CD4-positive, alpha-beta T cell (primary cell): ENCODE data around the gene BICD1. TPM values are rescaled to one million over a fixed set of nuclear protein-coding genes. Genes with fewer than 3 reads are reported as not detected.

ENCODE experiments used
- ATAC-seq: fragments of 200-7000 bp; cut with Tn5 transposase; one replicate; pipeline ENCODE4 v1.10.0; 2022; ENCODE audit warnings: mild to moderate bottlenecking; ENCODE audit not compliant: poor library complexity
- CTCF ChIA-PET: fragments of 350-600 bp; sonication (Branson Sonifier 250); formaldehyde crosslinking; loops from one replicate; lab custom pipeline; 2021; ENCODE audit warnings: antibody characterized with exemption, inconsistent platforms; lab: Charles Lee
- POLR2A ChIA-PET: fragments of 350-600 bp; sonication (Branson Sonifier 250); formaldehyde crosslinking; loops from one replicate; lab custom pipeline; 2021; ENCODE audit warnings: antibody characterized with exemption, inconsistent platforms; lab: Charles Lee
- DNase-seq, 14 experiments: peaks; one replicate each; pipeline ENCODE4 v3.0.0-alpha.2; 2013 to 2020; ENCODE audit warnings: mixed read lengths in 2 of 14
- H3K27ac ChIP-seq, 2 donors: one replicate each; pipeline versions ENCODE4 v1.5.1 to v1.7.0; 2013; ENCODE audit warnings: low read length in 2 of 2, low read depth in 1 of 2, mild to moderate bottlenecking in 1 of 2
- H3K27me3 ChIP-seq, 2 experiments: 1 replicate in 1 of 2; 2 replicates in 1 of 2; pipeline versions ENCODE4 v1.6.1 to v1.7.0; 2013; ENCODE audit warnings: low read length in 2 of 2, control low read depth in 1 of 2, mild to moderate bottlenecking in 1 of 2, moderate library complexity in 1 of 2; ENCODE audit not compliant: insufficient read depth in 2 of 2, control insufficient read depth in 1 of 2
- H3K36me3 ChIP-seq: one replicate; pipeline ENCODE4 v1.6.1; 2013; ENCODE audit warnings: low read length, control low read depth; ENCODE audit not compliant: insufficient read depth
- H3K4me1 ChIP-seq: one replicate; pipeline ENCODE4 v1.6.1; 2013; ENCODE audit warnings: low read length, control low read depth; ENCODE audit not compliant: insufficient read depth
- H3K4me3 ChIP-seq: one replicate; pipeline ENCODE4 v1.5.1; 2013; ENCODE audit warnings: mild to moderate bottlenecking, low read length, moderate library complexity
- H3K9me3 ChIP-seq, 2 experiments: 1 replicate in 1 of 2; 2 replicates in 1 of 2; pipeline versions ENCODE4 v1.6.1 to v1.7.0; 2013; ENCODE audit warnings: low read length in 2 of 2, mild to moderate bottlenecking in 2 of 2, control low read depth in 1 of 2, moderate library complexity in 1 of 2; ENCODE audit not compliant: control insufficient read depth in 1 of 2, insufficient read depth in 1 of 2
- H3K27ac Mint-ChIP-seq: one replicate; pipeline ENCODE4 v1.8.0; 2020; ENCODE audit warnings: mixed read lengths
- H3K27me3 Mint-ChIP-seq: one replicate; pipeline ENCODE4 v1.8.0; 2021; ENCODE audit warnings: mixed read lengths
- H3K36me3 Mint-ChIP-seq: one replicate; pipeline ENCODE4 v1.8.0; 2021; ENCODE audit warnings: low read depth, mixed read lengths
- H3K4me1 Mint-ChIP-seq: one replicate; pipeline ENCODE4 v1.8.0; 2021; ENCODE audit warnings: low read depth, mixed read lengths
- H3K4me3 Mint-ChIP-seq: one replicate; pipeline ENCODE4 v1.8.0; 2020; ENCODE audit warnings: mild to moderate bottlenecking, mixed read lengths
- H3K9me3 Mint-ChIP-seq: one replicate; pipeline ENCODE4 v1.8.0; 2020; ENCODE audit warnings: mixed read lengths
- intact Hi-C, 2 experiments: fragments of 100-400 bp; cut with DNase I in 1 of 2; cut with micrococcal nuclease in 1 of 2; formaldehyde crosslinking; loops; one replicate each; pipeline versions ENCODE4 v1.15.1 to v1.9.0; 2023 to 2025; cut with DNase I, micrococcal nuclease
- total RNA-seq, 174 experiments: library from RNA in 2 of 174; stranded (reverse) in 2 of 174; gene quantifications; one replicate each; pipeline ENCODE4 v1.2.3 and lab custom pipeline; 2021 to 2026
- TF ChIP-seq, protein P1 (sequence below): fragments of 200-600 bp; IDR thresholded peaks from one replicate; pipeline ENCODE4 v1.8.0; 2022; ENCODE audit warnings: antibody characterized with exemption, mild to moderate bottlenecking

The BICD1 gene
- total RNA-seq, 2 experiments from 2014 or later = 13.5 to 14.3 TPM

- H3K9me3 Mint-ChIP-seq = peaks cover 12% of the 10 kb centered on the region
- Histone ChIP-seq H3K36me3 (no peaks in the 10 kb centered on the region), H3K4me1 (no peaks in the 10 kb centered on the region), H3K27me3 (no peaks in the 10 kb centered on the region), H3K9me3 (no peaks in the 10 kb centered on the region), H3K27ac (no peak overlapping the region), H3K4me3 (no peak overlapping the region)
- H3K4me3 Mint-ChIP-seq = no peak overlapping the region
- H3K27me3 Mint-ChIP-seq = peaks cover 16% of the 10 kb centered on the region
- no peaks in the 10 kb centered on the region for H3K36me3 Mint-ChIP-seq
- ChIA-PET CTCF (interaction anchor here (0.7 kb wide), 1 partner anchor 906 kb away, joined by 3 read pairs; no protein-coding TSS in a partner anchor), POLR2A (no interaction called here)
- DNase-seq (no peak), ATAC-seq (no peak)
- H3K27ac Mint-ChIP-seq = no peak overlapping the region
- intact Hi-C loops = no loop called here
- TF ChIP-seq, protein P1, sequence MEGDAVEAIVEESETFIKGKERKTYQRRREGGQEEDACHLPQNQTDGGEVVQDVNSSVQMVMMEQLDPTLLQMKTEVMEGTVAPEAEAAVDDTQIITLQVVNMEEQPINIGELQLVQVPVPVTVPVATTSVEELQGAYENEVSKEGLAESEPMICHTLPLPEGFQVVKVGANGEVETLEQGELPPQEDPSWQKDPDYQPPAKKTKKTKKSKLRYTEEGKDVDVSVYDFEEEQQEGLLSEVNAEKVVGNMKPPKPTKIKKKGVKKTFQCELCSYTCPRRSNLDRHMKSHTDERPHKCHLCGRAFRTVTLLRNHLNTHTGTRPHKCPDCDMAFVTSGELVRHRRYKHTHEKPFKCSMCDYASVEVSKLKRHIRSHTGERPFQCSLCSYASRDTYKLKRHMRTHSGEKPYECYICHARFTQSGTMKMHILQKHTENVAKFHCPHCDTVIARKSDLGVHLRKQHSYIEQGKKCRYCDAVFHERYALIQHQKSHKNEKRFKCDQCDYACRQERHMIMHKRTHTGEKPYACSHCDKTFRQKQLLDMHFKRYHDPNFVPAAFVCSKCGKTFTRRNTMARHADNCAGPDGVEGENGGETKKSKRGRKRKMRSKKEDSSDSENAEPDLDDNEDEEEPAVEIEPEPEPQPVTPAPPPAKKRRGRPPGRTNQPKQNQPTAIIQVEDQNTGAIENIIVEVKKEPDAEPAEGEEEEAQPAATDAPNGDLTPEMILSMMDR = no peak
- no peaks in the 10 kb centered on the region for H3K4me1 Mint-ChIP-seq
Measured at GRCh38 chr12:32423559-32423958, 316.9 kb downstream of the BICD1 start.

- H3K27ac Mint-ChIP-seq = no peak overlapping the region
- no peaks in the 10 kb centered on the region for H3K4me1 Mint-ChIP-seq
- no peak for DNase-seq
- Histone ChIP-seq H3K9me3 (peaks cover 4 to 11% of the 10 kb centered on the region in 2 experiments), H3K36me3 (no peaks in the 10 kb centered on the region), H3K4me1 (no peaks in the 10 kb centered on the region), H3K4me3 (no peak overlapping the region), H3K27ac (no peak overlapping the region), H3K27me3 (peaks cover 0 to 3% of the 10 kb centered on the region in 2 experiments)
- H3K4me3 Mint-ChIP-seq = no peak overlapping the region
- TF ChIP-seq, protein P1 = no peak
- H3K27me3 Mint-ChIP-seq = peaks cover 22% of the 10 kb centered on the region
- peaks cover 13% of the 10 kb centered on the region for H3K9me3 Mint-ChIP-seq
- ATAC-seq = no peak
- ChIA-PET POLR2A (no interaction called here), CTCF (no interaction called here)
- intact Hi-C loops = no loop called here
- H3K36me3 Mint-ChIP-seq = no peaks in the 10 kb centered on the region
Measured at GRCh38 chr12:32431025-32431424, 324.4 kb downstream of the BICD1 start.

Other genes with a start within 250 kb of the BICD1 start
- gene RESF1, start 147.4 kb upstream of the BICD1 start, total RNA-seq = 100 to 1,000 TPM; 113 to 124 TPM